Urothelium cell line (cell line): Measurements from ENCODE around the gene HS2ST1.
"Not testable (repeated sequence)": the region's sequence is repeated elsewhere in the genome, so short reads cannot be mapped to it uniquely, and the experiment has no call there.

Experiments used
- DNase-seq: peaks from one replicate; pipeline ENCODE4 v3.0.0; 2011; ENCODE audit warnings: low spot score, mixed read lengths
- FAIRE-seq: peaks from 2 replicates; lab custom pipeline; 2011; peaks lifted over from hg19 to GRCh38; lab: Jason Lieb, UNC

HS2ST1 gene

DNA sequence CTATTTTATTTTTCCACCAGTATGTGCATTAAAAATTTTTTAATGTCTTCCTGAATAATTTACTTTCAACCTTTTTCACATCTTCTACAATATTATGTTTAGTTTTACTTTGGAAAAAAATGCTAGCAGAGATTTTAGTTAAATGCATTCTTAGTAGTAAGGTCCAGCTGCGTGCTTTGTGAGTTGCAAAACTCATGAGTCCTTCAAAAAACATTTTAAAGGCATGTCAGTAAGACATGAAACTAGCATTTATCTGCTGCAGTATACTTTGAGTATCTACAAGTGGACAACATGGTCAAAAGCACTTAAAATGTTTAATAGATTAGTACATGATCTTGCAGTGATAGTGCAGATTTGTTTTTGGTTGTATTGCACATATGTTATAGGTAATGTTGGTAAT lies 139.0 kb downstream of the HS2ST1 start:
- FAIRE-seq = no peak
- no peak for DNase-seq

DNA sequence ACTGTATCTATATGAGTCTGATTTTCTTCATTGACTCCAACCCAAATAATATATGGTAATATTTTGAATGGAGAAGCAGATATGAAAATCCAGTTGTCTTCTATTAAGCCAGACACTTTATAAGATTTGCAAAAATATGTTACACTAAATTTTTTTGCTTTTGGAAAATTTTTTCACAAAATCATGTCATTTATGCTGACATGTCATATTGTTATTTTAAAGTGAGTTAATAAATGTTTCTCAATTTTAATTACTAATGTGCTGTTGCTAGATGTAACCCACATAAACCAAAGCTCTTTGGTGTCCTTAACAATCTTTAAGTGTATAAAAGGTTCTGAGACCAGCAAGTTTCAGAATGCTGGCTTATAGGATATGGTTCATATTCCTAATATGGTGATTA lies 142.5 kb downstream of the HS2ST1 start:
- FAIRE-seq = no peak
- no peak for DNase-seq

DNA sequence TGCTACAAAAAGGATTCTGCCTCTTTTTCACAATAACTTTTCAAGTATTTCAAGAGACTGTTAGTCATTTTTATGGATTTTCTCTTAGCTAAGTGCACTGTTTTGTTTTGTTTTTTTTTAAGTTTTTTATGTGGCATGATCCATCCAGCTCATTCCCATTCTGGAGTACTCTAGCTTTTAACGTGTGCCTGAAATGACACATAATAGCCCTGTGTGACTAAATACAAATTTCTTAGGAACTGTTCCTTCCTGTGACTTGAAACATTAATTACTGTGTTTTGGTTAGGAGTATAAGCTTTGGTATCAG lies 143.9 kb downstream of the HS2ST1 start:
- DNase-seq (no peak), FAIRE-seq (no peak)

GRCh38 chr1:87061742-87062156 lies 147.3 kb downstream of the HS2ST1 start:
- FAIRE-seq = no peak
- no peak for DNase-seq

DNA sequence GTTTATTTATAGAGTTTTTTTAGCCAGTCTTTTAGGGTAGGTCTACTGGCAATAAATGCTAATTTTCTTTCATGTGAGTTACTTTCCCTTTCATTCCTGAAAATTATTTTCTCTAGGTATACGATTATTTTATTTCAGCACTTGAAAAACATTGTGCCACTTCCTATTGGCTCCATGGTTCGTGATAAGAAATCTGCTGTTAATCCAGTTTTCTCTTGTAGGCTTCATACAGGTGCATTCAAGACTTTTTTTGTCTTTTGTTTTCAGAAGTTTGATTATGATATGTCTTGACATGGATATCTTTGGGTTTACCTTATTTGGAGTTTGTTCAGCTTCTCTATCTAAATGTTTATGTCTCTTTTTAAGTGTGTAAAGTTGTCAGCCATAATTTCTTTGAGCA lies 148.3 kb downstream of the HS2ST1 start:
- no peak for DNase-seq
- FAIRE-seq = no peak

GRCh38 chr1:87064309-87064708 lies 149.9 kb downstream of the HS2ST1 start:
- no peak for FAIRE-seq
- no peak for DNase-seq

DNA sequence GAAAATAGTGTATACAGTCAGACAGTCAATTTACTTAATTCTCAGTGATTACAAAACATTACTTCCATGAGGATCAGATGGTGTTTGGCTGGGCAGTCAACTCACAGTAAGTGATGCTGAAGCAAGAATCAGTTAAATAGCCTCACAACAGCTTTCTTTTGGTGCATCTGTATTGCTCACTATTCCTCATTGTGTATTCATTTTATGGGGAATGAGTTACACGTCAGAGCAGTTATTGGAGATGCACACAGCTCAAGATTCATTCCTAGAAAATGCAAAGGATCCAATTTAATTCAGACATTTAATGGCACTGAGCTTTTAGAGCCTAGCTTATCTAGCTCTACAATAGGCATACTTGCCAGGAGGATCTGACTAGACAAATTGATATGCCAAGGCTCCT lies 150.6 kb downstream of the HS2ST1 start:
- FAIRE-seq = no peak
- DNase-seq = no peak

DNA sequence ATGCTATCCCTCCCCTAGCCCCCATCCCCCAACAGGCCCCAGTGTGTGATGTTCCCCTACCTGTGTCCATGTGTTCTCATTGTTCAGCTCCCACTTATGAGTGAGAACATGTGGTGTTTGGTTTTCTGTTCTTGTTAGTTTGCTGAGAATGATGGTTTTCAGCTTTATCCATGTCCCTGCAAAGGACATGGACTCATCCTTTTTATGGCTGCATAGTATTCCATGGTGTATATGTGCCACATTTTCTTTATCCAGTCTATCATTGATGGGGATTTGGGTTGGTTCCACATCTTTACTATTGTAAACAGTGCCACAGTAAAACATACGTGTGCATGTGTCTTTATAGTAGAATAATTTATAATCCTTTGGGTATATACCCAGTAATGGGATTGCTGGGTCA lies 152.3 kb downstream of the HS2ST1 start:
- FAIRE-seq, DNase-seq: not testable (repeated sequence)

- DNase-seq = no peak
- FAIRE-seq = no peak
Measured at GRCh38 chr1:87072411-87072810, 158.0 kb downstream of the HS2ST1 start.

DNA sequence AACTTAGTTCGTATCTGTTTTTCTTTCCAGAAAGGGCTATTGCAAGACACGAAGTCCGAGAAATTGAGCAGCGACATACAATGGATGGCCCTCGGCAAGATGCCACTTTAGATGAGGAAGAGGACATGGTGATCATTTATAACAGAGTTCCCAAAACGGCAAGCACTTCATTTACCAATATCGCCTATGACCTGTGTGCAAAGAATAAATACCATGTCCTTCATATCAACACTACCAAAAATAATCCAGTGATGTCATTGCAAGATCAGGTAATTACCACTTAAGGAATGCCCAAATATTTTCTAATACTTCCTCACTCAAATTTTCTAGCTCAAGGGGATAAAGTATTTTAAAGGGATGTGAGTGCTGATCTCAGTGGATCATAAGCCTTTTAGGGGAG lies 158.5 kb downstream of the HS2ST1 start:
- DNase-seq = no peak
- no peak for FAIRE-seq

DNA sequence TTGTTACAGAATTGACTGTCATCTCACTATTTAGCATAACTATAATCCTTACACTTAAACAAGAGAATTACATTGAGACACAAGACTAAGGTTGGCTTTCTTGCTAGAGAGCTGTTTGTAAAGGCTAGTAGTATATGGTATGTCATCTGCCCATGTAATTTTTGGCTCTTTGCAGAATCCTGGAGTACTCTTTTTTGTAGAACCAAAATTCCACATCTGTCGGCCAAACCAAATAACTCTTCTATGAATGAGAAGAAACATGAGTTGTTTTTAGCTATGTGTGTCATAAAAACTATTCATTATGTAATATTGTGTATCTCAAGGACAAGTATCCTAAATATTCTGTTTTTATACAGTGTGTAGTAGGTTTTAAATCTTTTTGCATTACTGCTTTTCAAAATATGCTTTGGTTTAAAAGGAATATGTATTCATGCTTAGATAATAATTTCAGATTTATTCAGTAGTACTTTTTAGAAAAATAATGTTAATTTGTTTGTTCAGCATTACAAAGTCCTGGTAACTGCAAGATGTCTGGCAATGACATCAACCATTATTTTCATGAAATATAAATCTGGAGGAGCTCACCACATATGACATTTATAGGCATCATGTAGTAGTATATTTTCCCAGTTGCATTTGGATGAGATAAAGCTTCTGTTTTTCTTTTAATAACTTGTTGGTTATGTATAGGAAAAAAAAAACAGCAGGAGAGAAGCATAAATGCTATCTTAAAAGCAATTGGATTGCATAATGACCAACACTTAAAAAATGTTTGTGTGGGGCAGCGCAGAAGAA lies 159.8 kb downstream of the HS2ST1 start:
- DNase-seq (no peak), FAIRE-seq (no peak)

GRCh38 chr1:87077959-87078639 lies 163.7 kb downstream of the HS2ST1 start:
- FAIRE-seq (no peak), DNase-seq (no peak)

- FAIRE-seq = no peak
- DNase-seq = peak; percentile 10
Measured at GRCh38 chr1:87084244-87084836, 169.9 kb downstream of the HS2ST1 start.

DNA sequence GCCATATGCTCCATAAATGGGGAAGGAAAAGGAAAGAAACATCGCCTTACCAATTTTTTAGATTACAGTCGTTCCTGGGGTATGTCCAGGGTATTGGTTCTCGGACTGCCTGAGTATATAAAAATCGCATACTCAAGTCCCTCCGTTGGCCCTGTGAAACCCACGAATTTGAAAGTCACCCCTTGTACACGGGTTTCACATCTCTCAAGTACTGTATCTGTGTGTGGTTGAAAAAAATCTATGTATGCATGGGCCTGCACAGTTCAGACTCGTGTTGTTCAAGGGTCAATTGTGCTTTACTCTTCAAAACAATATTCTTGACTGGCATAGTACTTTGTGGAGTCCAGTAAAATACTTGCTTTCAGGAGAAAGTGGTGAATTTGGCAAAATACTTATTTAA lies 171.7 kb downstream of the HS2ST1 start:
- FAIRE-seq (no peak), DNase-seq (no peak)

DNA sequence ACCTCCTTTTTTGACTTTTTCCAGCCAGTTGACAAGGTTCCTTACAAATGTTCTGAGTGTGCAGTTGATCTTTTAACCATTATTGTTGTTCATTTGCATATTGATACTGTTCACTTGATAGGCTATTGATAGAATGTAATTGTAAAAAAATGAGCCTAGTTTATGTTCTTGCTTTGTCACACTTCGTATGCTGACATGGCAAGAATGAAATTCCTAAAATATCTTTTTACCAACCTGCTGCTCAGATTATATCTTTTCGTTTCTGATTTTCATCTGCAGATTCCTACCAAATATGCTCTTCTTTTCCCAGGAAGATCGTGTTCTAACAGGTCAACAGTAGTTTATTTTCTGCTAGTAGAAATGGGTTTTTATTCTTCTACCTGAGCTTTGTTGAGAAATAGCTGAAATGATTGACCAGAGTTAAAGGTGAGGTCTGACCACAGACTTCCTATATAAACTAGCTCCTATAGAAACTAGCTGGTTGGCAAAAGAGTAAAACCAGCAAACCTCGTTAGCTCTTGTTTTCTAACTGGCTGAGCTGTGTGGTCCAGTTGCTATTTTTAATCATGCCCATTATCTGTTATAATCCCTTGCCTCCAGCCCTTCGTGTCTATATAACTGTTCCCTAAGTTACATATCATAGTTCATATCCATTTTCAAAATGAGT lies 174.8 kb downstream of the HS2ST1 start:
- DNase-seq (no peak), FAIRE-seq (no peak)

DNA sequence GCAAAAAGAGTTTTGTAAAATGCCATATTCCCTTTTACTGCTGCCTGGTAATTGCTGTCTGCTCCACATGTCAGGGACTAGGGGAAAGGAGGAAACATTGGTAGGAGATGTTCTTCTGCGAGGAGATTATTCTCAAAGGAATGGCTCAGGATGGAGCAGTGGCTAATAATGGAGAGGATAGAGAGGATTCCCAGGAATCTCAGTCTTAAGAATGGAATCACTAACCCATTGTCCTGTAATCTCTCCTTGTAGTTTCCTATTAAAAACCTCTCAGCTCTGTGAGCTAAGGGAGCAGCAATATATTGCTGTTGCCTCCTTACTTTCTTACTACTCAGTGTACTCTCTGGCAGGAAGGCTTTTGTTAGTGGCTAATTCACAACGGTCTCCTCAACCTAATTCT lies 175.4 kb downstream of the HS2ST1 start:
- FAIRE-seq = no peak
- no peak for DNase-seq

DNA sequence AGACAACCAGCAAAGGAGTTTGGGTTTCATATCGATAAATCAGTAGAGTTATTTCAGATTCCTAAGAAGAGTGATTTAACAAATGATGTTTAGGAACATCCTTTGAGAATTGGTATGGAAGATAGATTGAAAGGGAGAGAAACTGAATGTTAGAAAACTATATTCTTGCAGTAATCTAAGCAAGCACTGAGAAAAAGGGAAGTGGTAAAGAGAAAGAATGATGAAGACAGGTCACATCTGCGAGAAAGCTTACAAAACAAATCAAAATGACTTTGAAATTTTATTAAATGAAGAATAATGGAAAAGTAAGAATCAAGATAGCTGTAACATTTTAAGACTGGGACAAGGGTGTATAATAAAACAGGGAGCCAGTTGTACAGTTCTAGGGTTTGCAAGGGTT lies 177.0 kb downstream of the HS2ST1 start:
- DNase-seq (no peak), FAIRE-seq (no peak)

DNA sequence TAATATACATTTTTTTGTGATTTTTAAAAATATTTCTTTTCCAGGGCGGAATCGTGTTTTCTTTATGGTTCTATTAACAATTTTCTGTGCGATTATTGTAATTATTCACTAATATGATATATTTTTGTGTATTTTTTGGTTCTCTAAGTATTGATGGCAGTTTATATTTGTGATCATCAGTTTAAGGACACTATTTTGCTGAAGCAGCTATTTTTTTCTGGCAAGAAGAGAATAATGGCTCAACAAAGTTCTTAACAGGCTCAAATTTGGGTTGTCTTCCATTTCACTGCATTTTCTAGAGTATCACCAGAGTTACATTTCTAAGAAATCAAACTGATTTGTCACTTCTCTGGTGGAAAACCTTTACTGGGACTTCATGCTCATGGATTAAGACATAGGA lies 178.4 kb downstream of the HS2ST1 start:
- FAIRE-seq (no peak), DNase-seq (no peak)

GRCh38 chr1:87093286-87093685 lies 178.9 kb downstream of the HS2ST1 start:
- FAIRE-seq (no peak), DNase-seq (no peak)

DNA sequence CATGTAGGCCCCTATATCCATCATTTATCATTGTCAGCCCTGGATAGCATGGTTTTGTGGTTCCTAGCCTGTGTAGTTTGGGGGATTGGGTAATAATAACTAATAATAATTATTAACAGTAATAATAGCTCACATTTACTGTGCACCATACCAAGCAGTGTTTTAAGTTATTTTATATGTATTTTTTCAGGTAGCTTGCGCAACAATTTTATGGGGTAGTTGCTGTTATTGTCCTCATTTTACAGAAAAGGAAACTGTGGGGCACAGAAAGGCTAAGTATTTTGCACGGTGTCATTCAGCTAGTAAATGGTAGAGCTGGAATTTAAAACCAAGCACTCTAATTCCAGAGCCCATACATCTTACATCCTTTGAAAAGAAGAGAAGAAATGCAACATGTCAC lies 179.8 kb downstream of the HS2ST1 start:
- FAIRE-seq = no peak
- DNase-seq = no peak

DNA sequence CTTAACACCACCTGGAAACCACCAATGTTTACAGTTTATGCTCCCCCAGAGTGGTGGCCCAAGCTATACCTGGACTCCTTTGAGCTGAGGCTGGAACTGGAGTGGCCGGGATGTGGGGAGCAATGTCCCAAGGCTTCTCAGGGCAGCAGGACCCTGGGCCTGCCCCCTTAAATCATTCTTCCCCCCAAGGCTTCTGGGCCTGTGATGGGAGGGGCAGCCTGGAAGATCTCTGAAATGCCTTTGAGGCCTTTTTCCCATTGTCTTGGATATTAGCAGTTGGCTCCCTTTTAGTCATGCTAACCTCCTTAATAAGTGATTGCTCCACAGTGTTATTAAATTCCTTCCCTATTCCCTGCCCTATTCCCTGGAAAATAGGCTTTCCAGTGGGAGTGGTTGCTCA lies 185.8 kb downstream of the HS2ST1 start:
- DNase-seq (no peak), FAIRE-seq (no peak)

- FAIRE-seq = no peak
- DNase-seq = no peak
Measured at GRCh38 chr1:87103074-87103473, 188.6 kb downstream of the HS2ST1 start.
